ENCODE data around the gene USP49. TPM values are rescaled to one million over a fixed set of nuclear protein-coding genes. Genes with fewer than 3 reads are reported as not detected.

The USP49 gene
- 0.60 and 0.70 TPM in 2 replicates for total RNA-seq

GRCh38 chr6:41895300-41896233, at the start of gene USP49:
USP49 (minus strand) TSS chr6:41895375; CDS start chr6:41806983, 88,392 bp downstream.

DNA sequence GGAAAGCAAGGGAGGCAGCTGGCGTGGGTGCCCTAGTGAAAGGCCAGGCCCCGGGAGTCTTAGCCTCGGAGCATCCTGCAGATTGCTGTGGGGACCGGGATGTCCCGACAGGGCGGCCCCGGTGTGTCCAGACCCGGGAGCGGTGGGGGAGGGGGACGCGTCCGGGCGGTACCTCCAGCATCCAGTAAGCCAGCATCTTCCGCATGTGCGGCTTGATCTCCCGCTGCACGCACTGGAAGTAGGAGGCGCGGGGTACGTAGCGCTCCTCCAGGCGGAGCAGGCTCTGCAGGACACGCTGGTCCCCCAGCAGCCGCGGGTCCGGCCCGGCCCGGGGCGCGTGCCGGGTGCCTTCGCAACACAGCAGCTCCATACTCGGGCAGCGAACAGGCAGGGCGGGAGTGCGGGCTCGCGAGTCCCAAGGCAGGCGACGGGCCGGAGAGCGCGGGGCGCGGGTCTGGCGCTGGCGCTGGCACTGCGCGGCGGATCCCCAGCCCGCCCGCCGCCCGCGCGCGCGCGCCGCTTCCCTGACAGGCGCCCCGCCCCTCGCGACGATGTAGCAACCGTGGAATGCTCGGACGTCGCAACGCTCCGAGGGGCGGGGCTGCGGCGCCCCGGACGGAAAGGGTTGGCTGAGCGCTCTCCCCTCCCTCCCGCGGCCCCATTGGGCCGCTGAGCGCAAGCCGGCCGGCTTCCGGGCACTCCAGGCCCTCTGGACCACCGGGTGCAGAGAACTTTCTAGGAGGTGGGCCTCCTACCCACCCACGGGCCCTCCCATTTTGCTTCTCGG, 46.3 kb upstream of the USP49 start, which contains the start of gene CCND3:
Gene CCND3, minus strand, starts transcription at position 529 of the 787 bp plus-strand sequence. Its CDS starts 159 bp downstream, at position 370.

GRCh38 chr6:41920921-41921711, 25.9 kb upstream of the USP49 start, which contains the start of the genes BYSL and MED20:
BYSL (plus strand) TSS chr6:41921499; CDS start chr6:41921563, 64 bp downstream.
MED20 (minus strand) TSS chr6:41921139; CDS start chr6:41921018, 121 bp downstream.

GRCh38 chr6:41787219-41787917, 107.8 kb downstream of the USP49 start, which contains the start of gene TOMM6:
TOMM6 (plus strand) TSS chr6:41787694; CDS start chr6:41787698, 4 bp downstream.

DNA sequence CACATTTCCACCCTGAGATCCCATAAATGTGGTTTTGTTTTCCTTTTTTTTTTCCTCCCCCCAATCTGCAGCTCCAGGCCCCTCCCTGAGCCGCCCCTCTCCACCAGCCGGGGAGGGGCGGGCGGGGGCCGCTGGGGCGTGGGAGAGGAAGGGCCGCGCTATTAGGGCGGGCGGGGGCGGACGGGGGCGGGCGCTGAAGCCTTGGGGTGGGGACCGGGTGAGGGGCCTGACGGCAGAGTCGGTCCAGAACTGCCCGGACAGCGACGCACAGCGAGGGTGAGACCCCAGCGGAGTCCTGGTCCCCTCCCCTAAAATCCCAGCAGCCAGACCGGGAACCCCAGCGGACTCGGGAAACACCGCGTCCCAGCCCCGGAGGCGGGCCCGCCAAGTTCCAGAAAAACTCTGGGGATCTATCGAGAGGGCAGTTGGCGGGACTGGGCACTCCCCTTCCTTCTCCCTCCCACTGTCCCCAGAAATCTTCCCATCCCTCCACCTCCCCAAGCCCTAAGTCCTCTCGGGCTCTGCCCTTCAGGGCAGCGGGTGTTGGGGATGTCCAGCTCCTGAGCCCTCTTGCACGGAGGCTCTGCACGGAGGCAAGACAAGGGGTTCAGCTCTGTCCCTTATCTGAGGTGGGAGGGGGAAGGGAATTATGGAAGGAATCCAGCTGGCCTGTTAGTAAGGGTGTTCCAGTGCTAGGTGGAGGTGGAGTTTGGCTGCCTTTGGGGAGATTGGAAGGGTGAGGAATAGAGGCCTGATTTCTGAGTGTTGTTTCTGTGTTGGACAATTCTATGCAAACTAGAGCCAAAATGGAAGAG, 114.4 kb downstream of the USP49 start, which contains the start of gene PRICKLE4:
Gene PRICKLE4, plus strand, starts transcription at position 232 of the 815 bp plus-strand sequence. CDS start 2,692 bp downstream, outside the sequence.

GRCh38 chr6:41779788-41780550, 115.2 kb downstream of the USP49 start, which contains the start of gene FRS3:
FRS3 (minus strand) TSS chr6:41779900; CDS start chr6:41776987, 2,913 bp downstream.

GRCh38 chr6:41747256-41748101, 147.7 kb downstream of the USP49 start, which contains the start of gene PGC:
PGC (minus strand) TSS chr6:41747397; CDS start chr6:41747334, 63 bp downstream.

Other genes starting within 250 kb of the USP49 start
- 2.6 and 4.2 TPM in 2 replicates for gene TFEB, start 159.8 kb downstream of the USP49 start, total RNA-seq
- not detected in 2 replicates for gene PGC, start 148.0 kb downstream of the USP49 start, total RNA-seq
- 0.68 and 3.0 TPM in 2 replicates for gene FRS3, start 115.5 kb downstream of the USP49 start, total RNA-seq
- 0.43 and 0.82 TPM in 2 replicates for gene PRICKLE4, start 114.6 kb downstream of the USP49 start, total RNA-seq
- gene TOMM6, start 107.7 kb downstream of the USP49 start, total RNA-seq = 126 and 144 TPM in 2 replicates
- 15.5 and 19.4 TPM in 2 replicates for gene MED20, start 25.8 kb upstream of the USP49 start, total RNA-seq
- 5.2 and 8.4 TPM in 2 replicates for gene BYSL, start 26.1 kb upstream of the USP49 start, total RNA-seq
- 103 and 124 TPM in 2 replicates for gene CCND3, start 46.4 kb upstream of the USP49 start, total RNA-seq
- gene TAF8, start 155.1 kb upstream of the USP49 start, total RNA-seq = 8.4 and 12.3 TPM in 2 replicates
- 2.8 and 2.9 TPM in 2 replicates for gene C6orf132, start 247.2 kb upstream of the USP49 start, total RNA-seq

Data from pericardium fibroblast (primary cell).